ENCODE results near the gene SRF.

The SRF gene

GRCh38 chr6:43184268-43184985, 13.4 kb downstream of the SRF start:
- no peak for DNase-seq

GRCh38 chr6:43185391-43185985, 14.4 kb downstream of the SRF start:
- DNase-seq, result peak; percentile 42

- DNase-seq, result no peak
Measured at GRCh38 chr6:43186019-43186418, 14.9 kb downstream of the SRF start.

- DNase-seq, result no peak
Measured at GRCh38 chr6:43186706-43187105, 15.6 kb downstream of the SRF start.

GRCh38 chr6:43187821-43188220, 16.8 kb downstream of the SRF start:
- DNase-seq, result no peak

GRCh38 chr6:43188426-43188825, 17.4 kb downstream of the SRF start:
- DNase-seq, result no peak

- DNase-seq, result no peak
Measured at GRCh38 chr6:43189776-43190304, 18.8 kb downstream of the SRF start.

- DNase-seq, result no peak
Measured at GRCh38 chr6:43192911-43193310, 21.8 kb downstream of the SRF start.

- DNase-seq, result no peak
Measured at GRCh38 chr6:43193929-43194328, 22.9 kb downstream of the SRF start.

- no peak for DNase-seq
Measured at GRCh38 chr6:43196337-43196736, 25.3 kb downstream of the SRF start.

GRCh38 chr6:43199912-43200311, 28.8 kb downstream of the SRF start:
- no peak for DNase-seq

- no peak for DNase-seq
Measured at GRCh38 chr6:43200541-43200940, 29.5 kb downstream of the SRF start.

GRCh38 chr6:43202451-43202850, 31.4 kb downstream of the SRF start:
- no peak for DNase-seq

GRCh38 chr6:43203029-43203717, 32.1 kb downstream of the SRF start:
- DNase-seq, result no peak

GRCh38 chr6:43203718-43204095, 32.6 kb downstream of the SRF start:
- DNase-seq, result no peak

- no peak for DNase-seq
Measured at GRCh38 chr6:43204271-43205105, 33.4 kb downstream of the SRF start.

GRCh38 chr6:43205849-43206248, 34.8 kb downstream of the SRF start:
- DNase-seq, result no peak

- no peak for DNase-seq
Measured at GRCh38 chr6:43207286-43207685, 36.2 kb downstream of the SRF start.

GRCh38 chr6:43211955-43212354, 40.9 kb downstream of the SRF start:
- DNase-seq, result no peak

- DNase-seq, result no peak
Measured at GRCh38 chr6:43213431-43213830, 42.4 kb downstream of the SRF start.

GRCh38 chr6:43215066-43215465, 44.0 kb downstream of the SRF start:
- DNase-seq, result no peak

- DNase-seq, result no peak
Measured at GRCh38 chr6:43216200-43216599, 45.1 kb downstream of the SRF start.

GRCh38 chr6:43217351-43217750, 46.3 kb downstream of the SRF start:
- no peak for DNase-seq
